Mesodermal cell (in vitro differentiated cells): ENCODE data around the gene IRF9.
A peak's percentile ranks its signal among the peaks of the same experiment; 100 is the strongest.

ENCODE experiments used
- H3K27ac ChIP-seq: 2 replicates; pipeline ENCODE4 v1.7.0; 2013; ENCODE audit warnings: mild to moderate bottlenecking, low read depth, low read length, moderate library complexity; ENCODE audit not compliant: severe bottlenecking
- H3K36me3 ChIP-seq: 2 replicates; pipeline ENCODE4 v1.7.1; 2013; ENCODE audit warnings: mild to moderate bottlenecking, low read length, moderate library complexity; ENCODE audit not compliant: control insufficient read depth, insufficient read depth
- H3K4me1 ChIP-seq: one replicate; pipeline ENCODE4 v1.7.1; 2013; ENCODE audit warnings: mild to moderate bottlenecking, low read length; ENCODE audit not compliant: insufficient read depth, control insufficient read depth, poor library complexity, severe bottlenecking
- H3K4me3 ChIP-seq: 2 replicates; pipeline ENCODE4 v1.7.0; 2013; ENCODE audit warnings: low read length, control low read depth, mild to moderate bottlenecking; ENCODE audit not compliant: insufficient read depth, poor library complexity, severe bottlenecking; ENCODE audit errors: extremely low read depth
- H3K9me3 ChIP-seq: 2 replicates; pipeline ENCODE4 v1.7.1; 2013; ENCODE audit warnings: mild to moderate bottlenecking, low read length, moderate library complexity; ENCODE audit not compliant: control insufficient read depth
- WGBS, 2 experiments: methylation state at CpG; one replicate each; pipeline ENCODE4 v1.1.5; 2013; ENCODE audit warnings: missing lambda C conversion rate in 2 of 2; ENCODE audit not compliant: insufficient coverage in 2 of 2; 5-methylcytosine and 5-hydroxymethylcytosine counted together

The IRF9 gene

DNA sequence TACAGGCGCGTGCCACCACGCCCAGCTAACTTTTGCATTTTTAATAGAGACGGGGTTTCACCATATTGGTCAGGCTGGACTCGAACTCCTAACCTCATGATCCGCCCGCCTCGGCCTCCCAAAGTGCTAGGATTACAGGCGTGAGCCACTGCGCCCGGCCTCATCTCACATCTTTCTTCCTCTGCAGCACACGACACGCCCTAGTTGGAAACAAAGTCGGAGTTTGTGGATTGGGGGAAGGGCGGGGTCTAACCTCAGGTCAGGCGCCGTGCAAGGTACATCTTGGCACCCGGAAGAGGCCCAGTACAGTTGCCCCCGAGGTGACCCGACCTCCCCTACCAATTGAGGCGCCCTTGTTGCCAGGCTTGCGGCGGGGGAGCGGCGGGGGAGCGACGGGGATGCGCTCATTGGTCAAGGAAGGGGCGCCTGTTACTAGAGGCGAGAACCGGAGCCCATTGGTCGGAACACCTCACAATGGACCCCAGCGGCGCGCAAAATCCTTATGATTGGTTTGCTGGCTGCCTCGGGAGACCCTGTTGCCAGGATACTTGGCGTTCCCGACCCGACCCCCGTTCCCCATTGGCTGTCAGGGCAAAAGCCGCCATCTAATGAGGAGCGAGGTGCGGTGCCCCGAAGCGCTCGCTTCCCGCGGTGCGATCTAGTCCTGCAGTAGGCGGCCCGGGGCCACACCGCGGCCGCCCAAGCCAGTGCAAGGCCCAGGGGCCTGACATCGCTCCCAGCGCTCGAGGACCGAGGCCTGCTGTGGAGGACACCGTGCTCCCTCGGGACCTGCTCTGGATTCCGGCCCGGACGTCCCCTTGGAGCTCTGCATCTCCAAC lies 10.6 kb downstream of the IRF9 start, which contains the start of gene REC8:
TSS of gene REC8 (plus strand) at position 659 of the 839 bp plus-strand sequence. CDS start 473 bp downstream, outside the sequence.
- H3K36me3 ChIP-seq, result peaks cover 13% of the 10 kb centered on the region
- H3K4me3 ChIP-seq, result peak within 1 kb of the TSS; percentile 37
- no peaks in the 10 kb centered on the region for H3K9me3 ChIP-seq
- no peak within 1 kb of the TSS for H3K27ac ChIP-seq
- WGBS, 2 experiments, result 20 to 29% methylated on average over 47 to 59 of the region's 63 CpGs
- H3K4me1 ChIP-seq, result no peaks in the 10 kb centered on the region

DNA sequence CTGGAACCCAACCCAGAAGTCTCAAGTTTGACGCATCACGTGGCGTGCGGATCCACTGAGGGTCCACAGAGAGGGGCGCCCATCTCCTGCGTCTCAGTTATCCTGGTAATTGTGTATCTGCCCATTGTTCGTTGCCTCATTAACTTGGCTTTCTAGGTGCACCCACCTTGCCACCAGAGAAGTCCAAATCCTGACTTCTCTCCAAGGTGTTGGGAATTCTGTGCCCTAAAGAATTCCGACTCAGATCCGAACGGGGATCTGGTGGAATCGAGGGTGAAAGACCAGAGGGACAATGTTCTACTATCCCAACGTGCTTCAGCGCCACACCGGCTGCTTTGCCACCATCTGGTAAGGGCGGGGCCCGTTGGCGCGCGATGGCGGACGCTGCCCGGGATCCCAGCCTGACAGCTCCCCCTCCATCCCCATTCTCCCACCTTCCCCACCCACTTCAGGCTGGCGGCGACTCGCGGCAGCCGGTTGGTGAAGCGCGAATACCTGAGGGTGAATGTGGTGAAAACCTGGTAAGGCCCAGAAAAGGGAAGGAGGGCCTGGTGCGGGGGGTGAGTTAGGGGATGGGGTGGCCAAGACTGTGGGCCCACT lies 11.3 kb downstream of the IRF9 start:
- H3K4me3 ChIP-seq, result peak overlapping the region; percentile 37
- no peak overlapping the region for H3K27ac ChIP-seq
- H3K9me3 ChIP-seq, result no peaks in the 10 kb centered on the region
- H3K36me3 ChIP-seq, result peaks cover 17% of the 10 kb centered on the region
- WGBS, 2 experiments, result 81 to 83% methylated on average over 20 to 26 of the region's 30 CpGs
- no peaks in the 10 kb centered on the region for H3K4me1 ChIP-seq

DNA sequence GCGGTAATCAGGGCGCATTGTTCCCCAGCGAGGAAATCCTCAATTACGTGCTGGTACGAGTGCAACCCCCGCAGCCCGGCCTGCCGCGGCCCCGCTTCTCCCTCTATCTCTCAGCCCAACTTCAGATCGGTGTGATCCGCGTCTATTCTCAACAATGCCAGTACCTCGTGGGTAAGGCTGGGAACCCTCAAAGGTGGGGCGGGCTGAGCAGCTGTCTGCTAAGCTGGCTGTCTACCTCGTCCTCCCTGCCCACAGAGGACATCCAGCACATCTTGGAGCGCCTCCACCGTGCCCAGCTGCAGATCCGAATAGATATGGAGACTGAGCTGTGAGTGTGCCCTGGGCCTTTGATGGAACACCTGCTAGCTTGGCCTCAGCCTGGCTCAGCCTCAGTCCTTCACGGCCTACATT lies 11.8 kb downstream of the IRF9 start:
- Histone ChIP-seq H3K36me3 (peaks cover 18% of the 10 kb centered on the region), H3K9me3 (no peaks in the 10 kb centered on the region), H3K4me3 (peak overlapping the region; percentile 37), H3K27ac (no peak overlapping the region), H3K4me1 (no peaks in the 10 kb centered on the region)
- 94 to 98% methylated on average over 15 to 20 of the region's 20 CpGs for WGBS, 2 experiments

DNA sequence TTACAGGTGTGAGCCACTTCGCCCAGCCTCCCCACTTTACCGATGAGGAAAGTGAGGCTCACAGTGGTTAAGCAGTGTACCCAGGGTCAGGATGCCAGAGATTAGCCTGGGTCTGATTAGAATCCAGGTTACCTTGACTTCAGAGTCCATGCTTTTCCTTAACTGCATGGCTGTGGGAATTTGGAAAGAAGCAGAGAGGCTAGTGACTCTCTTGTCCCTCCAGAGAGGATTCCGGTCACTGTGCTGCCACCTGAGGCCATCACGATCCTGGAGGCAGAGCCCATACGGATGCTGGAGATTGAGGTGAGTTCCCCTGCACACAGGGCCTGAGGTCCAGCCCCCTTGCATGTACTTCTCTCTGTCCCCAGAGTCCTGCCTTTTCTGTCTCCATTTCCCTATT lies 15.5 kb downstream of the IRF9 start:
- Histone ChIP-seq H3K9me3 (no peaks in the 10 kb centered on the region), H3K4me3 (no peak overlapping the region), H3K4me1 (no peaks in the 10 kb centered on the region), H3K27ac (no peak overlapping the region), H3K36me3 (peaks cover 39% of the 10 kb centered on the region)
- 93 to 97% methylated on average over 5 of the region's 5 CpGs for WGBS, 2 experiments

DNA sequence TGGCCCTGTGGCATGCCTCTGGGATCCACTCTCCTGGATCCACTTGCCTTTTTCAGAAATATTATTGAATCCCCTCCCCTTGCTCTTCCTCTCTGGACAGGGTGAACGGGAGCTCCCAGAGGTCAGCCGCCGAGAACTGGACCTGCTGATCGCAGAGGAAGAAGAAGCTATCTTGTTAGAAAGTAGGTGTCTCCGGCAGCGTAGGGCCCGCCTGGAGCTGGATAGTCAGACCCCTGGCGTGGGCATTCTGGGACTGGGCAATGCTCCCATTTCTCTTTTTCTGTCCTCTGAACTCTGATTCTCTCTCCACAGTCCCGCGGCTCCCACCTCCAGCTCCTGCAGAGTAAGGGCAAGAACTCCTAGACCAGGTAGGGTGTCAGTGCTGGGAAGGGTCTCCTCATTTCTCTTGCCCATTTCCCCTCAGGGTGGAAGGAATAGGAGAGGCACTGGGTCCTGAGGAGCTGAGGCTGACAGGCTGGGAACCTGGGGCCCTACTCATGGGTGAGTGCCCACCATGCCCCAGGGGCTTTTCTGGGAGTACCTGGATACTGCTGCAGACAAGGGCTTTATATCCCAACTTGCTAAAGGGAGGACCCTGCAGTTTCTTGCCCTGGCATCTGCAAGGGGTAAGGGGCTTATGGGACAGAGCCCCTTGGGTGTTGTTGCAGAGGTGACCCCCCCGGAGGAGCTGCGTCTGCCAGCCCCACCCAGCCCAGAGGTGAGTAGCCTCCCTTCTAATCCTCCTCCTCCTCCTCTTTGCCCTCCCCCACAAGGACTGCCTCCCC lies 16.2 kb downstream of the IRF9 start:
- Histone ChIP-seq H3K4me3 (no peak overlapping the region), H3K36me3 (peaks cover 45% of the 10 kb centered on the region), H3K9me3 (no peaks in the 10 kb centered on the region), H3K4me1 (no peaks in the 10 kb centered on the region), H3K27ac (no peak overlapping the region)
- WGBS, 2 experiments, result 89 to 100% methylated on average over 4 to 8 of the region's 12 CpGs

DNA sequence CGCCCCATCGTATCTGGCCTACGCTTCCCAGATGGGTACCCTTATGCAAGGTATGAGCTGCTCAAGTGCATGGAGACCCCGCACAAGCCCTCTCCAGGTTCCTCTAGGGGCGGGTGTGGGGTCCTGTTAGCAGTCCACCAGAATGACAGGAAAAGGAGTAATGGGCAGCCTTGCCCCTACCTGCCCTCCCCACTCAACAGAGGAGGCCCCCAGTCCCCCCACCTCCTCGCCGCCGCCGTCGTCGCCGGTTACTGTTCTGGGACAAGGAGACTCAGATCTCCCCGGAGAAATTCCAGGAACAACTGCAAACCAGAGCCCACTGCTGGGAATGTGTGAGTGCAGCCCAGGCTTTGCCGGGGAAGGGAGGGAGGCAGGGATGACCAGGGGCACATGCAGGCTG lies 16.8 kb downstream of the IRF9 start:
- WGBS, 2 experiments, result 90 to 100% methylated on average over 6 to 9 of the region's 14 CpGs
- H3K36me3 ChIP-seq, result peaks cover 50% of the 10 kb centered on the region

DNA sequence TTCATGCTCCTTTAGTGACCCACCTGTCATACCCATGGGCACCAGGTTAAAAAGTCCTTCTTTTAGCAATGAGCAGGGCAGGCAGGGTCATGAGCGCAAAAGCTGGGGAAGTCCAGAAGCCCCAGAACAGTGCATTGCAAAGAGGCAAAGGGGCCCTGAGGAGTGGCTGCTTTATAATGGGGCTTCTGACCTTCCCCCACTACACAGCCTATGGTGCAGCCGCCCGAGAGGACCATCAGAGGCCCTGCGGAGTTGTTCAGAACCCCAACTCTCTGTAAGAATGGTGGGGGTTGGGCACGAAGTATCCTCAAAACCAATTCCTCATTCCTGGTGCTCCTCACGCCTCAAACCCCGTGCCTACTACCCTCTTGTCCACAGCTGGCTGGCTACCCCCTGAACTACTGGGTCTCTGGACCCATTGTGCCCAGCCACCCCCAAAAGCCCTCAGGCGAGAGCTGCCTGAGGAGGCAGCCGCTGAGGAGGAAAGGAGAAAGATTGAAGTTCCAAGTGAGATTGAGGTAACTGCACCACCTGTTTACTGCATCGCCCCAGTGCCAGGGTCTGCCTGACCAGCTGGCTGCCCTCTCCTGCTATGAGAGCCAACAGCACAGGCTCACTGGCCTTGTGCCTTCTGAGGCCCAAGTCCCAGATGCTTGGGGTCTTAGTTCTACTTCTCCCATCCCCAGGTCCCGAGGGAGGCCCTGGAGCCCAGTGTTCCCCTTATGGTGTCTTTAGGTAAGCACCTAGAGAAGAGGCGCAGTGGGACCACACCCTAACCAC lies 17.5 kb downstream of the IRF9 start:
- Histone ChIP-seq H3K4me1 (no peaks in the 10 kb centered on the region), H3K4me3 (no peak overlapping the region), H3K36me3 (peaks cover 57% of the 10 kb centered on the region), H3K27ac (no peak overlapping the region), H3K9me3 (no peaks in the 10 kb centered on the region)
- 87 to 92% methylated on average over 7 to 8 of the region's 12 CpGs for WGBS, 2 experiments

More for the DNA sequence above, 16.8 kb downstream of the IRF9 start:
- Histone ChIP-seq H3K4me3 (no peak overlapping the region), H3K4me1 (no peaks in the 10 kb centered on the region), H3K9me3 (no peaks in the 10 kb centered on the region), H3K27ac (no peak overlapping the region)

DNA sequence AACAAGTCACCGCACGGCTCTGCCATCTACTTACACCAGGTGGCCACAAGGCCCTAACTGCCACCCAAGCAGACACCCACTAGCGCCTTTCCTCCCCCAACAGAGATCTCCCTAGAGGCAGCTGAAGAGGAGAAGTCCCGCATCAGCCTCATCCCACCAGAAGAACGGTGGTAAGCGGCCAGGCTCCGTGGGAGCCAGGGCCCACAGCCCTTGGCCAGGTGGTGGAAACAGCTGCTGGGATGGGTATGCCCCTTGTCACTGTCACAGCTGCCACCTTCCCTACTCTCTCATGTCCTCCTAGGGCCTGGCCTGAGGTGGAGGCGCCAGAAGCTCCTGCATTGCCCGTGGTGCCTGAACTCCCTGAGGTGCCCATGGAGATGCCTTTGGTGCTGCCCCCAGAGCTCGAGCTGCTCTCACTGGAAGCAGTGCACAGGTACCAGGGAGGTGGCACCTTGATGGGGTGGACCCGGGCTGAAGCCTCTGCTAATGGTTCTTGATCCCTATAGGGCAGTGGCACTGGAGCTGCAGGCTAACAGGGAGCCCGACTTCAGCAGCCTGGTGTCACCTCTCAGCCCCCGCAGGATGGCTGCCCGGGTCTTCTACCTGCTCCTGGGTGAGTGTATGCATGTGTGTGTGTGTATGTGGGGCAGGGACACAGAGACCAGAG lies 18.4 kb downstream of the IRF9 start:
- H3K4me3 ChIP-seq, result no peak overlapping the region
- no peaks in the 10 kb centered on the region for H3K4me1 ChIP-seq
- H3K27ac ChIP-seq, result no peak overlapping the region
- H3K36me3 ChIP-seq, result peaks cover 63% of the 10 kb centered on the region
- WGBS, 2 experiments, result 95 to 97% methylated on average over 5 to 9 of the region's 14 CpGs
- H3K9me3 ChIP-seq, result no peaks in the 10 kb centered on the region

DNA sequence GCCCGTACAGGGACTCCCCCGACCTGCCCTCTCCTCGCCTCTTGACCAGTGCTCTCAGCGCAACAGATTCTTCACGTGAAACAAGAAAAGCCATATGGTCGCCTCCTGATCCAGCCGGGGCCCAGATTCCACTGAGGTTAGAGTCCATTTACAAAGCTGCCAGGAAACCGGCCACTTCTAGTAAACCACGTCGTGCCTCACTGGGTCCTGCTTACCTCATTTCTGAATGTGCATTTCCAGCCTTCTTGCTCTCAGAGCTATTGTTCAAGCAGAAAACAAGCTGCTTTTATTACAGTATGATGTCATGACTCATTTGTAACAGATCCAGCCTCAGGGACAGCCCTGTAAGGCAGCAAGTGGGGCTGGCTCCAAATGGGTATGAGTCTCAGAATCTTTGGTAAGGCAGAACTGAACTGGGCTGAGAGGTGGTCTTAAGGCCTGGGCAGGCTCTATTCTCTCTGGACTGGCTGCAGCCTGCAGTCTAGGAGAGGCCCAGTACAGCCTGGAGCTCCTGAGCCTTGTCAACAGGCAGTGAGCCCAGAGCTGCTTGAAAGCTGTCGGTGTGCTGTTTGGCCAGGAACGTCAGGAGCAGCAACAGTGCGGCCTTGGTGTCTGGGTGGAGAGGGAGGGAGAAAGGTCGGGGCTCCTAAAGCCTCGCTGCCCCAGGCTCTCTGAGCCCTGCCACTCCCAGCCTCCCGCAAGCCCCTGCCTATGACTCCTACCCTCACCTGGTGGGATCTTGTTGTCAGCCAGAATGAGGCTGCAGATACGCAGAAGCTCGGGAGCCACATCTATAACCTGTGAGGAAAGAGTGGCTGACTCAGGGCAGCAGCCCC lies 19.1 kb downstream of the IRF9 start:
- no peaks in the 10 kb centered on the region for H3K4me1 ChIP-seq
- H3K4me3 ChIP-seq, result no peak overlapping the region
- peaks cover 71% of the 10 kb centered on the region for H3K36me3 ChIP-seq
- no peaks in the 10 kb centered on the region for H3K9me3 ChIP-seq
- H3K27ac ChIP-seq, result peak overlapping the region; percentile 29
- 87 to 90% methylated on average over 14 to 16 of the region's 18 CpGs for WGBS, 2 experiments
